Gastroesophageal sphincter (tissue), 3 donors: ENCODE results near the gene FIGNL2.

Experiments used
- EP300 ChIP-seq: sonication (generic); formaldehyde crosslinking; IDR thresholded peaks from one replicate; pipeline ENCODE4 v1.6.1; 2017; ENCODE audit warnings: antibody characterized with exemption, mild to moderate bottlenecking
- POLR2A ChIP-seq, 2 donors: fragments of 450-650 bp; IDR thresholded peaks; one replicate each; pipeline ENCODE4 v1.6.1; 2017; ENCODE audit warnings: antibody characterized with exemption in 2 of 2, mild to moderate bottlenecking in 2 of 2, moderate library complexity in 1 of 2
- TF ChIP-seq, protein P1 (sequence below), 4 experiments: fragments of 200-600 bp in 2 of 4; fragments of 450-650 bp in 2 of 4; sonication (generic) in 1 of 4; IDR thresholded peaks; one replicate each; pipeline ENCODE4 v1.5.1; 2017 to 2019; ENCODE audit warnings: antibody characterized with exemption in 4 of 4, mild to moderate bottlenecking in 2 of 4, moderate library complexity in 2 of 4

DNA sequence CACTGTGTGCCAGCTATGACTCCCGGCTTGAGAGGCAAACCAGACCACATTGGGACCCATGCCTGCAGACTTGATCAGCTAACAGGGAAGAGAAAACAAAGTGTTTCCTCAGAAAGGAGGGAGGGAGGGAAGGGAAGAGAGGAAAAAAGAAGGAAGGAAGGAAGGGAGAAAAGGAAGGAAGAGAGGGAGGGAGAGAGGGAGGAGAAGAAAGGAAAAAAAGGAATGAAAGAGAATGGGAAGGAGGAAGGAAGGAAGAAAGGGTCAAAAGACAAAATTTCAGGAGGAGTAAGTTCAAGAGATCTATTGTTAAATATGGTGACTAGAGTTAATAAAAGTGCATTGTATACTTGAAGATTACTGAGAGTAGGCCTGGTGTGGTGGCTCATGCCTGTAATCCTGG, 18.9 kb downstream of the FIGNL2 start:
- TF ChIP-seq, protein P1, sequence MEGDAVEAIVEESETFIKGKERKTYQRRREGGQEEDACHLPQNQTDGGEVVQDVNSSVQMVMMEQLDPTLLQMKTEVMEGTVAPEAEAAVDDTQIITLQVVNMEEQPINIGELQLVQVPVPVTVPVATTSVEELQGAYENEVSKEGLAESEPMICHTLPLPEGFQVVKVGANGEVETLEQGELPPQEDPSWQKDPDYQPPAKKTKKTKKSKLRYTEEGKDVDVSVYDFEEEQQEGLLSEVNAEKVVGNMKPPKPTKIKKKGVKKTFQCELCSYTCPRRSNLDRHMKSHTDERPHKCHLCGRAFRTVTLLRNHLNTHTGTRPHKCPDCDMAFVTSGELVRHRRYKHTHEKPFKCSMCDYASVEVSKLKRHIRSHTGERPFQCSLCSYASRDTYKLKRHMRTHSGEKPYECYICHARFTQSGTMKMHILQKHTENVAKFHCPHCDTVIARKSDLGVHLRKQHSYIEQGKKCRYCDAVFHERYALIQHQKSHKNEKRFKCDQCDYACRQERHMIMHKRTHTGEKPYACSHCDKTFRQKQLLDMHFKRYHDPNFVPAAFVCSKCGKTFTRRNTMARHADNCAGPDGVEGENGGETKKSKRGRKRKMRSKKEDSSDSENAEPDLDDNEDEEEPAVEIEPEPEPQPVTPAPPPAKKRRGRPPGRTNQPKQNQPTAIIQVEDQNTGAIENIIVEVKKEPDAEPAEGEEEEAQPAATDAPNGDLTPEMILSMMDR (IDR thresholded peaks at IDR 0.05): no peak
- TF ChIP-seq EP300: no peak
- no peak for TF ChIP-seq POLR2A (IDR thresholded peaks at IDR 0.05)
